ENCODE data around the gene CLSTN2. TPM values are rescaled to one million over a fixed set of nuclear protein-coding genes. Genes with fewer than 3 reads are reported as not detected.

CLSTN2 gene
- polyA plus RNA-seq, 1 experiment: 0.04 TPM

GRCh38 chr3:139934613-139935015 is 371 bp upstream of the CLSTN2 start:
- Histone ChIP-seq H3K27me3 (ENCODE audit: control insufficient read depth, insufficient read depth, low read length) (peaks cover 24% of the 10 kb centered on the region), H3K27ac (ENCODE audit: low read depth, low read length) (no peak overlapping the region), H3K9me3 (ENCODE audit: control insufficient read depth, insufficient read depth, low read length) (no peaks in the 10 kb centered on the region; the same call in 1 of the 2 replicates), H3K4me3 (ENCODE audit: low read depth, low read length) (no peak overlapping the region)
- no peak for DNase-seq (ENCODE audit: low read depth, low spot score)
- TF ChIP-seq, protein P1, sequence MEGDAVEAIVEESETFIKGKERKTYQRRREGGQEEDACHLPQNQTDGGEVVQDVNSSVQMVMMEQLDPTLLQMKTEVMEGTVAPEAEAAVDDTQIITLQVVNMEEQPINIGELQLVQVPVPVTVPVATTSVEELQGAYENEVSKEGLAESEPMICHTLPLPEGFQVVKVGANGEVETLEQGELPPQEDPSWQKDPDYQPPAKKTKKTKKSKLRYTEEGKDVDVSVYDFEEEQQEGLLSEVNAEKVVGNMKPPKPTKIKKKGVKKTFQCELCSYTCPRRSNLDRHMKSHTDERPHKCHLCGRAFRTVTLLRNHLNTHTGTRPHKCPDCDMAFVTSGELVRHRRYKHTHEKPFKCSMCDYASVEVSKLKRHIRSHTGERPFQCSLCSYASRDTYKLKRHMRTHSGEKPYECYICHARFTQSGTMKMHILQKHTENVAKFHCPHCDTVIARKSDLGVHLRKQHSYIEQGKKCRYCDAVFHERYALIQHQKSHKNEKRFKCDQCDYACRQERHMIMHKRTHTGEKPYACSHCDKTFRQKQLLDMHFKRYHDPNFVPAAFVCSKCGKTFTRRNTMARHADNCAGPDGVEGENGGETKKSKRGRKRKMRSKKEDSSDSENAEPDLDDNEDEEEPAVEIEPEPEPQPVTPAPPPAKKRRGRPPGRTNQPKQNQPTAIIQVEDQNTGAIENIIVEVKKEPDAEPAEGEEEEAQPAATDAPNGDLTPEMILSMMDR (IDR thresholded peaks at IDR 0.05; ENCODE audit: low read depth, low read length): no peak
- ChIA-PET CTCF (no interaction called here), POLR2A (no interaction called here)

- TF ChIP-seq, protein P1 (IDR thresholded peaks at IDR 0.05; ENCODE audit: low read depth, low read length): no peak
- POLR2A ChIA-PET: no interaction called here
- no peak overlapping the region for H3K4me3 ChIP-seq (ENCODE audit: low read depth, low read length)
- CTCF ChIA-PET: interaction anchor here (0.7 to 1.8 kb wide), 4 partner anchors 14 to 1485 kb away, joined by 3 to 4 read pairs (median 3); no protein-coding TSS in a partner anchor
- no peaks in the 10 kb centered on the region; the same call in 1 of the 2 replicates for H3K9me3 ChIP-seq (ENCODE audit: control insufficient read depth, insufficient read depth, low read length)
- peaks cover 24% of the 10 kb centered on the region for H3K27me3 ChIP-seq (ENCODE audit: control insufficient read depth, insufficient read depth, low read length)
- no peak for DNase-seq (ENCODE audit: low read depth, low spot score)
- no peak overlapping the region for H3K27ac ChIP-seq (ENCODE audit: low read depth, low read length)
These were observed 1.2 kb downstream of the CLSTN2 start for GRCh38 chr3:139935866-139936817.

- Histone ChIP-seq H3K4me3 (ENCODE audit: low read depth, low read length) (no peak overlapping the region), H3K27ac (ENCODE audit: low read depth, low read length) (no peak overlapping the region), H3K27me3 (ENCODE audit: control insufficient read depth, insufficient read depth, low read length) (peaks cover 24% of the 10 kb centered on the region), H3K9me3 (ENCODE audit: control insufficient read depth, insufficient read depth, low read length) (no peaks in the 10 kb centered on the region; the same call in 1 of the 2 replicates)
- ChIA-PET POLR2A (no interaction called here), CTCF (interaction anchor here (0.6 to 2.0 kb wide), 22 partner anchors 9 to 1254 kb away, joined by 3 to 9 read pairs (median 4); no protein-coding TSS in a partner anchor)
- TF ChIP-seq, protein P1 (IDR thresholded peaks at IDR 0.05; ENCODE audit: low read depth, low read length): peak; percentile 86
- DNase-seq (ENCODE audit: low read depth, low spot score): peak; percentile 1
These were observed 2.8 kb downstream of the CLSTN2 start for GRCh38 chr3:139937674-139938279.

GRCh38 chr3:139939681-139940190 is 4.8 kb downstream of the CLSTN2 start:
- POLR2A ChIA-PET: no interaction called here
- Histone ChIP-seq H3K27ac (ENCODE audit: low read depth, low read length) (no peak overlapping the region), H3K27me3 (ENCODE audit: control insufficient read depth, insufficient read depth, low read length) (peaks cover 15% of the 10 kb centered on the region), H3K9me3 (ENCODE audit: control insufficient read depth, insufficient read depth, low read length) (no peaks in the 10 kb centered on the region; the same call in 1 of the 2 replicates), H3K4me3 (ENCODE audit: low read depth, low read length) (no peak overlapping the region)
- no peak for DNase-seq (ENCODE audit: low read depth, low spot score)
- TF ChIP-seq, protein P1 (IDR thresholded peaks at IDR 0.05; ENCODE audit: low read depth, low read length): no peak
- CTCF ChIA-PET: interaction anchor here (1.2 kb wide), 1 partner anchor 8 kb away, joined by 6 read pairs; no protein-coding TSS in a partner anchor
